Measurements from ENCODE around the gene SMARCA4.
A peak's percentile ranks its signal among the peaks of the same experiment; 100 is the strongest.

SMARCA4 gene

GRCh38 chr19:11098861-11099260 is 138.0 kb downstream of the SMARCA4 start:
- POLR2A ChIA-PET, result no interaction called here
- Histone ChIP-seq H3K4me3 (ENCODE audit: low read depth, low read length) (no peak overlapping the region), H3K4me1 (ENCODE audit: control insufficient read depth, insufficient read depth, low read length) (no peaks in the 10 kb centered on the region), H3K36me3 (ENCODE audit: control insufficient read depth in 2 of 2, insufficient read depth in 1 of 2, low read length in 2 of 2) (peaks cover 7 to 43% of the 10 kb centered on the region in 2 experiments; a peak in 2 of 3 replicates), H3K27ac (ENCODE audit: extremely low read depth, low read depth, low read length) (no peak overlapping the region), H3K9me3 (ENCODE audit: control insufficient read depth, insufficient read depth, low read depth, low read length) (no peaks in the 10 kb centered on the region)
- CTCF ChIA-PET, result interaction anchor here (1.2 kb wide), 1 partner anchor 27 kb away, joined by 6 read pairs; no protein-coding TSS in a partner anchor
- TF ChIP-seq HOXA7 (CRISPR knock-in tag; IDR thresholded peaks at IDR 0.05; ENCODE audit: borderline replicate concordance) (no peak), ZNF354C (tag by site-specific recombination; IDR thresholded peaks at IDR 0.05; ENCODE audit: borderline replicate concordance, low read depth) (no peak), ATF2 (tag by site-specific recombination; IDR thresholded peaks at IDR 0.05; ENCODE audit: low read depth) (no peak), HOXC10 (CRISPR knock-in tag; IDR thresholded peaks at IDR 0.05) (no peak), KLF10 (tag by site-specific recombination; IDR thresholded peaks at IDR 0.05) (no peak), ZNF26 (tag by site-specific recombination; IDR thresholded peaks at IDR 0.05) (no peak), ZNF221 (tag by site-specific recombination; IDR thresholded peaks at IDR 0.05; ENCODE audit: borderline replicate concordance) (no peak), SETDB1 (IDR thresholded peaks at IDR 0.05; ENCODE audit: insufficient read length, low read length) (peak; percentile 79)

- Histone ChIP-seq H3K4me3 (ENCODE audit: low read depth, low read length) (no peak overlapping the region), H3K36me3 (ENCODE audit: control insufficient read depth in 2 of 2, insufficient read depth in 1 of 2, low read length in 2 of 2) (peaks cover 9 to 49% of the 10 kb centered on the region in 2 experiments; a peak in 2 of 3 replicates), H3K27ac (ENCODE audit: extremely low read depth, low read depth, low read length) (no peak overlapping the region), H3K9me3 (ENCODE audit: control insufficient read depth, insufficient read depth, low read depth, low read length) (no peaks in the 10 kb centered on the region), H3K4me1 (ENCODE audit: control insufficient read depth, insufficient read depth, low read length) (no peaks in the 10 kb centered on the region)
- CTCF ChIA-PET, result interaction anchor here (0.6 kb wide), 1 partner anchor 219 kb away, joined by 3 read pairs; no protein-coding TSS in a partner anchor
- POLR2A ChIA-PET, result no interaction called here
- TF ChIP-seq ZNF24 (tag by site-specific recombination; IDR thresholded peaks at IDR 0.05) (no peak), ZNF558 (tag by site-specific recombination; IDR thresholded peaks at IDR 0.05) (no peak), ZNF510 (tag by site-specific recombination; IDR thresholded peaks at IDR 0.05; ENCODE audit: insufficient replicate concordance) (no peak), ZNF114 (tag by site-specific recombination; IDR thresholded peaks at IDR 0.05) (no peak), ZBTB6 (tag by site-specific recombination; IDR thresholded peaks at IDR 0.05) (no peak), ZNF747 (tag by site-specific recombination; IDR thresholded peaks at IDR 0.05) (no peak), ZNF112 (tag by site-specific recombination; IDR thresholded peaks at IDR 0.05) (no peak)
Measured at GRCh38 chr19:11100049-11100448, 139.2 kb downstream of the SMARCA4 start.

- no peaks in the 10 kb centered on the region for H3K9me3 ChIP-seq (ENCODE audit: control insufficient read depth, insufficient read depth, low read depth, low read length)
- POLR2A ChIA-PET, result no interaction called here
- H3K4me1 ChIP-seq (ENCODE audit: control insufficient read depth, insufficient read depth, low read length), result no peaks in the 10 kb centered on the region
- H3K36me3 ChIP-seq (ENCODE audit: control insufficient read depth in 2 of 2, insufficient read depth in 1 of 2, low read length in 2 of 2), result peaks cover 12 to 51% of the 10 kb centered on the region in 2 experiments; a peak in 2 of 3 replicates
- no peak overlapping the region for H3K27ac ChIP-seq (ENCODE audit: extremely low read depth, low read depth, low read length)
- TF ChIP-seq PRDM10 (tag by site-specific recombination; IDR thresholded peaks at IDR 0.05), result no peak
- no peak for TF ChIP-seq ZFHX2 (tag by site-specific recombination; conservative IDR thresholded peaks at IDR 0.05)
- CTCF ChIA-PET, result interaction anchor here (0.5 to 1.2 kb wide), 2 partner anchors 22 to 165 kb away, joined by 3 to 5 read pairs; no protein-coding TSS in a partner anchor
- no peak overlapping the region for H3K4me3 ChIP-seq (ENCODE audit: low read depth, low read length)
Measured at GRCh38 chr19:11101057-11101456, 140.2 kb downstream of the SMARCA4 start.

All from HEK293 (cell line).